Gastrocnemius medialis (tissue), 4 donors: ENCODE results near the gene SPAG5.

ENCODE experiments used
- POLR2A ChIP-seq, 2 donors: fragments of 450-650 bp; IDR thresholded peaks; one replicate each; pipeline ENCODE4 v1.6.1; 2017; ENCODE audit warnings: antibody characterized with exemption in 2 of 2, mild to moderate bottlenecking in 2 of 2, moderate library complexity in 2 of 2
- TF ChIP-seq, protein P1 (sequence below), 5 experiments: fragments of 450-650 bp in 3 of 5; fragments of 200-600 bp in 2 of 5; sonication (generic) in 2 of 5; IDR thresholded peaks in 4 of 5; conservative IDR thresholded peaks in 1 of 5; 1 replicate in 4 of 5; 2 replicates in 1 of 5; pipeline ENCODE4 v1.5.1; 2016 to 2019; ENCODE audit warnings: antibody characterized with exemption in 5 of 5, mild to moderate bottlenecking in 3 of 5, moderate library complexity in 3 of 5

DNA sequence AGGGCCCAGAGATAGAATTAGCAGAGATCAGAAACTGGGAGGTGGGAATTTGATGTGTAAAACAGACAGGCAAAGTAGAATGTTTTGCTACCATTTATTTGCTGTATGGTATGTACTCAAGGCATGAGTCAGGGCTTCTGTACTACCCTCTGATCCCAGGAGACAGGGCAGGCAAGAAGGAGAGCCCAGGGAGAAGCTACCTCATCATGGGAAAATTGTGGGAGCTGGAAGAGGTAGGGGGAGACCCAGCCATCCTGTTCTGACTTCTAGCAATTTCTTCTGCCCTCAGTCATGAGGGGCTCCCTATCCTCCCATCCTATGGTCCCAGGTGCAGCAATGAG lies 25.8 kb downstream of the SPAG5 start:
- TF ChIP-seq, protein P1, sequence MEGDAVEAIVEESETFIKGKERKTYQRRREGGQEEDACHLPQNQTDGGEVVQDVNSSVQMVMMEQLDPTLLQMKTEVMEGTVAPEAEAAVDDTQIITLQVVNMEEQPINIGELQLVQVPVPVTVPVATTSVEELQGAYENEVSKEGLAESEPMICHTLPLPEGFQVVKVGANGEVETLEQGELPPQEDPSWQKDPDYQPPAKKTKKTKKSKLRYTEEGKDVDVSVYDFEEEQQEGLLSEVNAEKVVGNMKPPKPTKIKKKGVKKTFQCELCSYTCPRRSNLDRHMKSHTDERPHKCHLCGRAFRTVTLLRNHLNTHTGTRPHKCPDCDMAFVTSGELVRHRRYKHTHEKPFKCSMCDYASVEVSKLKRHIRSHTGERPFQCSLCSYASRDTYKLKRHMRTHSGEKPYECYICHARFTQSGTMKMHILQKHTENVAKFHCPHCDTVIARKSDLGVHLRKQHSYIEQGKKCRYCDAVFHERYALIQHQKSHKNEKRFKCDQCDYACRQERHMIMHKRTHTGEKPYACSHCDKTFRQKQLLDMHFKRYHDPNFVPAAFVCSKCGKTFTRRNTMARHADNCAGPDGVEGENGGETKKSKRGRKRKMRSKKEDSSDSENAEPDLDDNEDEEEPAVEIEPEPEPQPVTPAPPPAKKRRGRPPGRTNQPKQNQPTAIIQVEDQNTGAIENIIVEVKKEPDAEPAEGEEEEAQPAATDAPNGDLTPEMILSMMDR (IDR thresholded peaks at IDR 0.05 in 4 of 5, conservative IDR thresholded peaks at IDR 0.05 in 1 of 5) = no peak
- TF ChIP-seq POLR2A (IDR thresholded peaks at IDR 0.05) = no peak
